GM12878 (cell line): ENCODE results near the gene PAF1. TPM values are rescaled to one million over a fixed set of nuclear protein-coding genes. Genes with fewer than 3 reads are reported as not detected.

ENCODE experiments used
- BRCA1 ChIP-seq: IDR thresholded peaks from 2 replicates; pipeline ENCODE4 v1.6.1; 2011; ENCODE audit warnings: low read depth, low read length, improper control_type of control experiment
- CHD2 ChIP-seq: IDR thresholded peaks from 2 replicates; pipeline ENCODE4 v1.6.1; 2011; ENCODE audit warnings: low read depth, low read length, improper control_type of control experiment, borderline replicate concordance
- CHD4 ChIP-seq: fragments of 200-600 bp; sonication (generic); IDR thresholded peaks from 2 replicates; pipeline ENCODE4 v1.6.1; 2016; ENCODE audit warnings: mild to moderate bottlenecking
- CREB1 ChIP-seq: IDR thresholded peaks from 2 replicates; pipeline ENCODE4 v1.6.1; 2012; ENCODE audit warnings: low read depth, mild to moderate bottlenecking, inconsistent platforms
- EED ChIP-seq: sonication (generic); IDR thresholded peaks from 2 replicates; pipeline ENCODE4 v1.6.1; 2016; ENCODE audit warnings: antibody characterized with exemption, low read depth
- KDM1A ChIP-seq: fragments of 200-600 bp; sonication (generic); IDR thresholded peaks from 2 replicates; pipeline ENCODE4 v1.6.1; 2016; ENCODE audit warnings: borderline replicate concordance
- MTA2 ChIP-seq: fragments of 450-650 bp; IDR thresholded peaks from 2 replicates; pipeline ENCODE4 v1.6.1; 2016; ENCODE audit warnings: low read depth, mild to moderate bottlenecking, moderate library complexity
- MYC ChIP-seq: IDR thresholded peaks from 2 replicates; pipeline ENCODE4 v1.6.1; 2011; ENCODE audit warnings: mild to moderate bottlenecking, low read length, moderate library complexity, inconsistent platforms; ENCODE audit not compliant: insufficient read depth, insufficient replicate concordance, insufficient read length, severe bottlenecking
- PRDM15 ChIP-seq: fragments of 450-650 bp; formaldehyde crosslinking; IDR thresholded peaks from 2 replicates; pipeline ENCODE4 v1.4.0; 2020; ENCODE audit warnings: mild to moderate bottlenecking, moderate library complexity
- RB1 ChIP-seq: fragments of 450-650 bp; formaldehyde crosslinking; IDR thresholded peaks from 2 replicates; pipeline ENCODE4 v1.6.1; 2017; ENCODE audit warnings: mild to moderate bottlenecking, borderline replicate concordance
- RBBP5 ChIP-seq: fragments of 200-600 bp; sonication (generic); conservative IDR thresholded peaks from 2 replicates; pipeline ENCODE4 v1.6.1; 2016
- RCOR1 ChIP-seq: conservative IDR thresholded peaks from 2 replicates; pipeline ENCODE4 v1.6.1; 2012; ENCODE audit warnings: low read depth, low read length, improper control_type of control experiment
- RFX5 ChIP-seq: IDR thresholded peaks from 2 replicates; pipeline ENCODE4 v1.6.1; 2011; ENCODE audit warnings: low read depth, low read length, improper control_type of control experiment
- SIN3A ChIP-seq: IDR thresholded peaks from 2 replicates; pipeline ENCODE4 v1.6.1; 2012; ENCODE audit warnings: low read depth, low read length, improper control_type of control experiment
- SMAD1 ChIP-seq: fragments of 450-650 bp; IDR thresholded peaks from 2 replicates; pipeline ENCODE4 v1.6.1; 2018; ENCODE audit warnings: mild to moderate bottlenecking, low read depth; ENCODE audit not compliant: partially characterized antibody
- TCF3 ChIP-seq: IDR thresholded peaks from 2 replicates; pipeline ENCODE4 v1.6.1; 2012; ENCODE audit warnings: low read depth, mild to moderate bottlenecking, low read length, borderline replicate concordance; ENCODE audit not compliant: insufficient read depth
- USF1 ChIP-seq: IDR thresholded peaks from 2 replicates; pipeline ENCODE4 v1.6.1; 2011; ENCODE audit warnings: borderline replicate concordance, low read depth, mild to moderate bottlenecking, moderate library complexity, mixed read lengths, low read length; ENCODE audit not compliant: insufficient read depth; ENCODE audit errors: extremely low read length
- YY1 ChIP-seq: IDR thresholded peaks from 2 replicates; pipeline ENCODE4 v1.6.1; 2011; ENCODE audit warnings: low read depth, mild to moderate bottlenecking, low read length
- ZNF217 ChIP-seq: fragments of 450-650 bp; IDR thresholded peaks from 2 replicates; pipeline ENCODE4 v1.6.1; 2017; ENCODE audit warnings: antibody characterized with exemption, mild to moderate bottlenecking
- ZNF622 ChIP-seq: fragments of 450-650 bp; IDR thresholded peaks from 2 replicates; pipeline ENCODE4 v1.6.1; 2017; ENCODE audit warnings: mild to moderate bottlenecking, inconsistent platforms
- polyA plus RNA-seq, 11 experiments: library from polyadenylated mRNA; depleted of rRNA in 4 of 11; unstranded in 6 of 11; stranded (reverse) in 5 of 11; fragments of >200 nt; fragmentation: Nextera tagmentation in 4 of 11; fragmentation: Illumina TruSeq in 1 of 11; extraction: Ambion mirVana in 4 of 11; extraction: Trizol in 1 of 11; gene quantifications; 1 replicate in 1 of 11; 2 replicates in 10 of 11; pipeline versions ENCODE4 v1.2.1 to v1.2.3, GENCODE V29; 2011 to 2016; ENCODE audit warnings: inconsistent platforms in 2 of 11, missing spikeins in 2 of 11, low read depth in 1 of 11
- total RNA-seq, 4 experiments: library from RNA; depleted of rRNA in 3 of 4; stranded (reverse); fragments of >200 nt in 3 of 4; fragmentation: Illumina TruSeq in 1 of 4; extraction: Trizol in 1 of 4; gene quantifications; 2 replicates each; pipeline versions ENCODE4 v1.2.1 to v1.2.3, GENCODE V29; 2013 to 2021

Gene PAF1
- total and polyA plus RNA-seq, 10 of the 15 experiments (the other 5 are each of a cell fraction or from before 2014, with no cell fraction given) = 1.7 to 45.8 (median 39.6) TPM

GRCh38 chr19:39390751-39391437, at the start of gene PAF1, which contains the start of gene MED29 (continued):
- TF ChIP-seq CHD2 (peak; percentile 93), MYC (peak; percentile 95), RBBP5 (no peak), YY1 (peak; percentile 96), ZNF622 (no peak), EED (no peak), RCOR1 (no peak), SMAD1 (no peak), PRDM15 (CRISPR knock-in tag) (no peak), SIN3A (peak; percentile 57), CREB1 (peak; percentile 95), RFX5 (peak; percentile 76), ZNF217 (peak; percentile 62; the same call in 1 of the 2 replicates), USF1 (no peak), CHD4 (no peak), BRCA1 (no peak), RB1 (peak; percentile 97; the same call in 1 of the 2 replicates), TCF3 (no peak), KDM1A (no peak), MTA2 (no peak)
